IPS DF 19.7 (cell line): Measurements from ENCODE around the gene PSKH1.
"Not testable (repeated sequence)": the region's sequence is repeated elsewhere in the genome, so short reads cannot be mapped to it uniquely, and the experiment has no call there.

Experiments used
- DNase-seq: peaks from one replicate; pipeline ENCODE4 v3.0.0-alpha.2; 2013; ENCODE audit warnings: low read depth, low spot score

Gene PSKH1

GRCh38 chr16:67892899-67893742, at the start of gene PSKH1:
TSS of gene PSKH1 (plus strand) at chr16:67893254. CDS start at chr16:67908750, 15,496 bp downstream.
- DNase-seq: peak; percentile 89

GRCh38 chr16:67843343-67843765, 49.7 kb upstream of the PSKH1 start:
- DNase-seq: no peak

GRCh38 chr16:67844497-67844896, 48.6 kb upstream of the PSKH1 start:
- no peak for DNase-seq

GRCh38 chr16:67845291-67846062, 47.6 kb upstream of the PSKH1 start:
- DNase-seq: no peak

- DNase-seq: no peak
Measured at GRCh38 chr16:67846063-67846319, 47.1 kb upstream of the PSKH1 start.

- DNase-seq: peak; percentile 94
Measured at GRCh38 chr16:67846320-67847063, 46.6 kb upstream of the PSKH1 start, which contains the start of gene NUTF2. TSS of gene NUTF2 (plus strand) at chr16:67846933. CDS start at chr16:67865131, 18,198 bp downstream.

GRCh38 chr16:67847064-67847861, 45.8 kb upstream of the PSKH1 start, which contains the start of gene CENPT:
TSS of gene CENPT (minus strand) at chr16:67847693. CDS start at chr16:67833859, 13,834 bp downstream.
- no peak for DNase-seq

- DNase-seq: no peak
Measured at GRCh38 chr16:67848118-67848517, 44.9 kb upstream of the PSKH1 start.

- DNase-seq: no peak
Measured at GRCh38 chr16:67853670-67854069, 39.4 kb upstream of the PSKH1 start.

- no peak for DNase-seq
Measured at GRCh38 chr16:67855789-67856188, 37.3 kb upstream of the PSKH1 start.

- no peak for DNase-seq
Measured at GRCh38 chr16:67856927-67857546, 36.0 kb upstream of the PSKH1 start.

- DNase-seq: no peak
Measured at GRCh38 chr16:67857547-67858233, 35.4 kb upstream of the PSKH1 start.

GRCh38 chr16:67858500-67858899, 34.6 kb upstream of the PSKH1 start:
- DNase-seq: no peak

- DNase-seq: no peak
Measured at GRCh38 chr16:67860589-67861398, 32.3 kb upstream of the PSKH1 start.

- no peak for DNase-seq
Measured at GRCh38 chr16:67861877-67862276, 31.2 kb upstream of the PSKH1 start.

- no peak for DNase-seq
Measured at GRCh38 chr16:67862623-67863583, 30.2 kb upstream of the PSKH1 start.

- DNase-seq: not testable (repeated sequence)
Measured at GRCh38 chr16:67864044-67864443, 29.0 kb upstream of the PSKH1 start.

GRCh38 chr16:67864594-67864993, 28.5 kb upstream of the PSKH1 start:
- no peak for DNase-seq
